AML-193 (cell line): ENCODE measurements around the gene KCNN2.

Experiments used
- DNase-seq, 2 experiments: peaks; one replicate each; lab custom pipeline; 2025; lab: John Stamatoyannopoulos, UW

KCNN2 gene

DNA sequence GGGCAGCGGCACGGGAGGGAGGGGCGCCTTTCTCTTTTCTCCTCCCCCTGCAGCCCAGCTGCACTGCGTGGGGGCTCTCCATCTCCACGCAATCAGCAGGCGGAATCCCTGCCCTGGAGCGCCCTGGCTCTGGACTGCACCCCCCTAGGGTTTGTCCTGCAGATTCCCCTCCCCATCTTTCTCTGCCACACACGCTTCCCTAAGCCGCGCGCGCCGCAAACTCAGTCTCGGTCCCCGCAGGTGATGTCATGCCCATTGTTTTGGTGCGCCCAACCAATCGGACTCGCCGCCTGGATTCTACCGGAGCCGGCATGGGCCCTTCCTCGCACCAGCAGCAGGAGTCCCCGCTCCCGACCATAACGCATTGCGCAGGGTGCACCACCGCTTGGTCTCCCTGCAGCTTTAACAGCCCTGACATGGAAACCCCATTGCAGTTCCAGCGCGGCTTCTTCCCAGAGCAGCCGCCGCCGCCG lies at the start of gene KCNN2:
TSS of gene KCNN2 (plus strand) at position 347 of the 473 bp plus-strand sequence. CDS start at position 417, 70 bp downstream.
- no peak for DNase-seq

DNA sequence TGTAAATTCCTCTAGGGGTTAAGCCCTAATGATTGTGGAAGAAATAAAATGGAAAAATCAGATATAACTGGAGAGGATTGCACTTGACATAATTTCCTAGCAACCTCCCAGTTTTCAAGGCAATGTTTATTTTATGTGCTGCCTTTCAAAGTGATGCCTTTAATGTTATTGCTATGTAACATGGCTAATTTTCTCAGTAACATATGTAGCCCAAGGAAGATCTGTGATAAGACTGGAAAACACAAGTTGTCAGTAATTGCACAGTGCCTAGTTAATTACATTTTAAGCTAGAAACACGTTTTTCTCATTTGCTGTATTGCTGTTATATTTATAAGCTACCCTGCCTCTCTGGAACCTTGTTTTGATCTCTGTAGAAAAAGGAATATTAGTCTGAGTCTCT lies 49.2 kb upstream of the KCNN2 start:
- no peak for DNase-seq

DNA sequence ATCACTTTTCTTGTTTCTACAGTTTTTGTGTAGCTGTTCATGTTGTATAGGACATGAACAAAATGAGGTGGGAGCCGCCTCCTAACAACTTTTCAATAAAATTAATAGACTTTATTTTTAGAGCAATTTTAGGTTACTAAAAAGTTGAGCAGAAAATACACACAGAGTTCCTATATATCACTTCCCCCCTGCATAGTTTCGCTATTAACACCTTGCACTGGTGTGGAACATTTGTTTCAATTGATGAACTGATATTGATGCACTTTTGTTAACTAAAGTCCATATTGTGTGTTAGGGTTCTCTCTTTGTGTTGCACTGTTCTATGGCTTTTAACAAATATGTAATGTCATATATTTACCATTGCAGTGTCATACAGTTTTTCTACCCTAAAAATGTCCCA lies 47.8 kb upstream of the KCNN2 start:
- DNase-seq, result no peak

DNA sequence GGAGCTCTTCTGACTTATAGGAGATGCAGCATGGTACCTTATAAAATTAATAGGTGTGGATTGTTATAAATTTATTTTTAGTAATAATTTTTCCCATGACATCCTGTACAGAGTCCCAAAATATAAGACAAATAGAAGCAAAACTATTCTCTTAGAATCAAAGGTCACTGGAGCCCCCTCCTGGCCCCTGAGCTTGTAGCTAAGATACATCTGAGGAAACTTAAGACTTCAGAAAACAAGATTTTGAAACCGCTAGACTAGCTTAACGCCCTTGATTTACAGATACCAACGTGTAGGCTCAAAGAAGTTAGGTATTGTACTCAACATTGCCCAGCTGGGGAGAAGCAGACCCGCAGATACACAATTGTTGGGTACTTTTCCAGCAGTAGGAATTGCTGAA lies 45.7 kb upstream of the KCNN2 start:
- DNase-seq, result no peak

DNA sequence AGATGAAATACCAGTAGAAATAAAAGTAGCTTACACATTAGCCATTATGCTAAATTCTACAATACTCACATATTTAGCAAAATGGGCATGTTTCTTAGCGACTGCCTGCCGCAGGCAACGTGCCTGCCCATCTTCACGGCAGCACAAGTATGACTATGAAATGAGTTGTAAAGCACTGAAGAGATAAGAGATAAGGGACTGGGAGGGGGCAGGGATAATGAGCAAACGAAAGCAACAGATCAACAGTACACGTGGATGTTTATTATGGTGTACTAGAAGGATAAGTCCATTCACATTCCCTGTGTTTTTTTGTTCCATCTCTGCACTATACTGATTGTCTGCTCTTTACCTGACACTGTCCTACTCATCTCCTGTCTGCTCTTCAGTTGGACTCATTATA lies 44.1 kb upstream of the KCNN2 start:
- DNase-seq, result no peak

DNA sequence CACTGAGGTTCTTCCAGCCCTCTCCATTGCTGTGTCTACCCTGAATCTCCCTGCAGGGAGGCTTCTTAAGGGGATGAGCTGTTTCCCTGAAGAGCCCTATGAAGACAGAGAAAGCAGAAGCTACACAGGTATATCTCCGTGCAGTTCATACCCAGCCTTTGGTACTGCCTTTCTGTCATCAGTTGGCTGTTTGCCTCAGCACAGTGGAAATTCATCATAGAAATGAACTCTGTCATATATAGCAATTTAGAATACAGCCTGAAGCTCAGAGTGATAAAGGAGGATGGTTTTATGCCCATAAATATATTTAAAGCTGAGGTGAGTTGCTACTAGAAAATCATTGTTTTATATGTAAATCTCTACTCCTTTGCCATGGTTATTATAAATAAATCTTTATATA lies 42.6 kb upstream of the KCNN2 start:
- no peak for DNase-seq

DNA sequence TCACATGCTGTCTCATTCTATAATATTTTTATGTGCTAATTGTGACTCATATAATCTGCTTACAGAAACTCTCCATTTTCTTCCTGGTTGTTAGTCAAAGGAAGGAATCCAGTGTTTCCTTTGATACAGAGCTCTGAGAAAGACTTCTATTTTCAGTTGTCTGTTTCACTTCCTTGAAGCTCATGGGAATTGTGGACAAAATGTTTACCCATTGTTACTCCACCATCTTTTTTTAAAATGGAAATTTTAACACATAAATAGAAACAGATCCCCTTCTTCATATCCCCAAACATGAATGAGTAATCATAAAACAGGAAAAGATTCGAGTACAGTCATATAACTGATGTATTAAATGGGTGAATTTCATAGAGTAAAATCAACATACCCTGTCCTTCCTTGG lies 42.0 kb upstream of the KCNN2 start:
- DNase-seq, result no peak

DNA sequence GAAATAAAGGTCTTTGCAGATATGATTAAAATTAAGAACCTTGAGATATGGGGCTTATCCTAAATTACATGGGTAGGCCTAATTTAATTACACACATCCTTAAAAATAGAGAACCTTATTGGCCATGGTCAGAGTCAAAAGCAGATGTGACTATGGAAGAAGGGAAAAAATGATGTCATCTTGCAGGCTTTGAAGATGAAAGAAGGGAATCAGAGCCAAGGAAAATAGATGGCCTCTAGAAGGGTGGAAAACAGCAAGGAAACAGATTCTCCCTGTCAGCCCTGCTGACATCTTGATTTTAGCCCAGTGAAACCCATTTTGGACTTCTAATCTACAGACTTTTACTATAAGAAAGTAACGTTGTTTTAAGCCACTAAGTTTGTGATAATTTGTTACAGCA lies 37.6 kb upstream of the KCNN2 start:
- DNase-seq, result no peak

DNA sequence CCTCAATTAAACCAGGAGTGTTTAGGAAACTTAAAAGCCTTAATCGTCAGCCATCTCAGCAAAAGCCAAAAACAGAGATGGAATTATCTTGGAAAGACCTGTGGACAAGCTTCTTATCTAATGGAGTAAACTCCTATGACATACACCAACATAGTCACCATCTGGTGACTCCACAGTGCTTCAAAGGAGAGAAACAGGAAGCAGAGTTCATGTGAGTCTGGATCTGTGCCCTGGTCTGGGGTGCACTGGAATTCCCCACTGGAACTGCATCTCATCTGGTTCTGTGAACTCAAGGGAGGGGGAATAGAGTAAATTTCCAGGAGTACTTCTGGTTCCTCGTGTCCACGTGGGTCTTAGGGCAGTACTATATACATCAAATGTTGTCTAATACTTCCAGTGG lies 36.3 kb upstream of the KCNN2 start:
- DNase-seq, result no peak

DNA sequence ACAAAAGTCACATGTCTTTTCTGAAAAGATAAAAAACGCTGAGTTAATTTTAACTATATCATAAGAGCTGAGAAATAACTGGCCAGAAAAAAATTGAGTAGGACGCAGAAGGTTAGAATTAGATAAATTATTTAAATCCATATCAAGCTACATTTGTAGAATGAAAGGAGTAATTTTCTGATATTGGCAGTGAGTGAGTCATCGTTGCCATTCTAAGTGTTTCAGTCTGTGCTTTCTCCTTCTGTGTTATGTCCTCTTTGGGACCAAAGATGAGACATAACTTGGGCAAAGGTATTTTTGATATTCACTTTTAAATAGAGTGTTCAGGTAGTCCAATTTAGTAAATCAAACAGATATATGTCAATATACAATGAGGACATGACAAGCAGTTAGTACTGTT lies 34.4 kb upstream of the KCNN2 start:
- no peak for DNase-seq

DNA sequence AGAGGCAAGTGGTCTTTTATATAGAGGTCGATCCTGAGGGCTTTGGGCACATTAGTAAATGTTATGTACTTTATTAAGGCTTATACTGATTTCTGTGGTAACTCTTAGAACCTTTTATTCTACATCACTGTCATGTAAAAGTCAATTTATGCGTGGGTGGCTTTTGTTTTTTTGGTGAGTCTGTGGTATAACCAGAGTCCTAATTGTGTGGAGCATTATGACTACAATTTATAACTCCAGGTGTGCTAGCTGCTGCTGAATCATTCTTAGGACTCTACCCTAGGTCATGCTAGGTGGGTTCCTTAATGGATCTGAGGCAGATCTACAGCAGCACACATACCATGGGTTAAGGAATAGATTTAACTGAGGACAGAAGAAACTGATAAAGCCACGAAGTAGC lies 33.9 kb upstream of the KCNN2 start:
- no peak for DNase-seq

DNA sequence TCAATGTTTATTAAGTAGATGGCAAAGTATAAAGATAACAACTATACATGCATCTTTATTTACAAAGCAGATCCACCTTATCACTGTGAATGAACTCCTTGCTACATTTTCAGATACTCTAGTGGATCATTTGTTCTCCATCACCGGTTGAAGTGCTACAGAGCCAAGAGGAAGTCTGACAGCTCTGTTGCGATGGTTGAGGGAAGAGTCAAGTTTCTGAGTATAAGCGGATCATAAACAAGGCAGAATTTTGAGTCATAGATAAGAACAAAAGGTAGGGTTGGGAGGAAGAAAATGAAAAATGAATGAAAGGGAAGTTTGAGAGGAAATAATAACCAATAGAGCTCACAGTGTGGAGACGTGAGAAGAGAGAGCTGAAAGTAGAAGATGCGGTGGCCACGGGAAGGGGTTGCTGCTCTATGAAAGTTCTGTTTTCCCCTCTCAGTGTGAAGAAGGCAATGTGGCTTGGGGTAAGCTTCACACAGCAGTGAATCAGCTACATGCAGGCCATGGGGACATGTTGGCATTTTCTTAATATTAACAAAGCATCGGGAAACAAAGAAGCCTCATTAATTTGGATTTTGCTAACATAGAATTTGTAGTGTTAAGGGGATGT lies 30.8 kb upstream of the KCNN2 start:
- DNase-seq, result no peak

DNA sequence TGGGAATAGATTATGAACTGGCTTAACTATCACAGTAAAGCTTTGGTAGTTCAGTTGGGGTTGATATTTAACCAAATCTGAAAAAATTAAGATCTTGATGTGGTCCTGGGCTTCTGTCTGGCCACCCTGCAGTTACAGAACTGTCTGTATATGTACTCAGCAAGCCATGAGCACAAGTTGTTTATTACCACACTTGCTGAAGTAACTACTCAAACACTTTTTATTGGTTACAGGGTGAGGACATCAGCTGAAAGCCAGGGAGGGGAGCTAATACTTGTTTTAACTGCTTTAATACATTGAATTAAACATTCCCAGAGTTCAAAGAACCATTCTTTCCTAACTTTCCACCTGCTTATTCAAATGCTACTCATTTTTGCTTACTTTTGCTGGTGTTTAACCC lies 29.4 kb upstream of the KCNN2 start:
- DNase-seq, result no peak

DNA sequence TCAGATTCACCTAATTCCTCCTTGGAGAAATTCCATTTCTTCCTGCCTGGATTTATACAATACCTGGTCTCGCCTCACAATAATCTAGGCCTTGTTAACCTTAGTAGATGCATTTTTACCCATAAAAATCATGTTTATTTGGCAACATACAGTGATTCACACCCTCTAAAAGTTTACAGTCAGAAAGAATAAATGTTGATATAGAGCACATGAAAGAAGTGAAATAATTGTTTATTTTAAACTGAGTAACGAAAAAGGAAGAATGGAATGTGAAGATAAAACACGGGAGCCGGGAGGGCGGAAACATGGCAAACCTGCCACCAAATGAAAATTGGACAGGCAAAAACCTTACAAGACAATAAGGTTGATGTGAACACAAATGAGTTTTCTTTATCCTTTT lies 28.9 kb upstream of the KCNN2 start:
- DNase-seq, result no peak

DNA sequence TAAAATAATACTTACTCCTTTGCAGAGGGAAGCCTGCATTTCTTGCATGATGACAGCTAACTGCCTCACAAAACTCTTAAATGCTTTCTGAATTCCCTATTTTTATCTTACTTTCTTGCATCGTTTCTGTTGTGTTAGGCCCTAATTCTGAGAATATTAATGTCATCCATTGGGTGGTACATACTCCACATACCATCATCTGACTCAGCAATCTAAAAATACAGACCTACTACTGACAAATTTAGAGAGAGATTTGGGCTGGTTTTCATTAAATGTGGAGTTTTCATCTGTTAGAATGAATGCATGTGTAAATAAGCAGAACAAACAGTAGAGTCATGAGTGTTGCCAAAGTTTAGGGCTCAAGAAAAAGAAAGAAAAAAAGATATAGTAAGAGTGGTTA lies 26.5 kb upstream of the KCNN2 start:
- no peak for DNase-seq

DNA sequence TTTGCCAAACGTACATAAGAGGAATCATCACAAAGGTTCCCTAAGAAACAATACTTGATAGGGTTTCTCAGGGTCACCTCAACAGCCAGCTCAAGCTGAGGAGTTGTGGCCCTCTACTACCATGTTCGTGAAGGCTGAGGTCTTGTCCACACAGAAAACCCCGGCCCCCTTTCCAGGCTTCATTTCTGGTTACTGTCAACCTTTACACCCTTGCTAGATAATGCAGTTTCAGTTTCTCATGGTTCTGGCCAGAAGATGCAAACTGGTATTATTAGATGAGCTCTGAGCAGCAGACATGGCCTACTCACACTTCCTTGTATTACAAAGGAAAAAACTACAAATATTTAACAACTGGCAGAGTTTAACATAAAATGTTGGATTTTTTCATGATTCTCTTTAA lies 22.8 kb upstream of the KCNN2 start:
- no peak for DNase-seq

DNA sequence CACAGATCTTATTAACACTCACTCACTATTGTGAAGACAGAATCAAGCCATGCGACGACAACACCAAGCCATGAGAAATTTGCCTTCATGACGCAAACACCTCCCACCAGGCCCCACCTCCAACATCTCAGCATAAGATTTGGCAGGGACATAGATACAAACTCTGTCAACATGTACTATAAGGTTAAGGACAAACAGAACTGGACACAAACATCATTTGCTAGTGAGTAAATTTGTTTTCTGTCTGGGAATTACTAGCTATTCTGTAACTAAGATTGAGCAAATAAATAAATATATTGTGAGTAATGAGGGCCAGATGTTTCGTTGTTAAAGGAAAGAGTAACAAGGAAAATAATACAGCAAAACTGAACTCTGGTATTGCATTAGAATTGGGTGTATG lies 15.7 kb upstream of the KCNN2 start:
- no peak for DNase-seq

DNA sequence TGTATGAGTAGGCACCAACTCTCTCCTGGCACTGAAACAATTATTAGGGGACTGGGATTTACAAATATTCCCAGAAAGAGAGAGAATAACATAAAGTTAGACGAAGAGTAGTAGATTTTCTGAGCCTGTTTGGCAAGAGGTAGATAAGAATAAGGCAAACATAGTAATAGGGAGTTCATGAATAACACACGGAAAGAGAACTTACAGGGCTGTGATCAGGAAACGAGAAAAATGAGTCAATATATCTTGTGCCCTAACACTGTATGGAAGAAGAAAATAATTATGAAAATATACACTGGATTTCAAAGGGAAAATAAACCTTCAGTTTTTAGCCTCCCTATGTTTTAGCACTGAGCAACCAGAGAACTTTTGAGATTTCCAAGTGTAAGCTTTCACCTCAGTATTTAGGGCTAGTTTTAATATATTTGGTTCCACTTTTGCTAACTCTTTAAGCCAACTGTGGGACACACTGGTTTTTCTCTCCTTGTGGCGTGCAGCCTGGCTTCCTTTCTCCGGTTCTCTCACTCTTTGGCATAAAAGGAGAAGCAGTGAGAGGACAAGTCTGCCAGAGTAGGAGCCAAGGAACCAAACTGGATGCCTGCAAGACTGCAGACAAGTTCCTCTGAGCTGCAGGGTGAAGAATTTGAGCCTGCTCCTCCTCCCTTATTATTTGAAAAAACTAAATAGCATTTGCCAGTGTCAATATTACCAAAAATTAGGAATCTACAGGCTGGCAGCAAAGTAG lies 6.6 kb upstream of the KCNN2 start:
- no peak for DNase-seq

DNA sequence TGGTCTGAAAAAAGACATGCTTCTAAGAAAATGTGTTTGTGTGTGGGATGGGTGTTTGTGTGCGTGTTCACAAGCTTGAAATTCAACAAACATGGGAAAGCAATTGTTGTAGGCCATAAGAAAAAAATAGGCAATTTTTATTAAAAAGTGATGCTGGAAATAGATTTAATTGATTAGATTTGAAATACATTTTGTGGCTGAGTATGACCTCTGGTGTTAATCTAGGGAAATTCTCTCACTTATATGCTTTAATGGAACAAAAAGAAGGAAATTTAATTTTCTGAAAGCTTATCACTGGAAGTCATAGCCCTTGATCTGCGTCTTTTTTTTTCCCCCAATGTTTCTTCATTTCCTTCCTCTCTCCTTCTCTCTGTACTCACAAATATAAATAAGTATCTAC lies 3.5 kb upstream of the KCNN2 start:
- no peak for DNase-seq

DNA sequence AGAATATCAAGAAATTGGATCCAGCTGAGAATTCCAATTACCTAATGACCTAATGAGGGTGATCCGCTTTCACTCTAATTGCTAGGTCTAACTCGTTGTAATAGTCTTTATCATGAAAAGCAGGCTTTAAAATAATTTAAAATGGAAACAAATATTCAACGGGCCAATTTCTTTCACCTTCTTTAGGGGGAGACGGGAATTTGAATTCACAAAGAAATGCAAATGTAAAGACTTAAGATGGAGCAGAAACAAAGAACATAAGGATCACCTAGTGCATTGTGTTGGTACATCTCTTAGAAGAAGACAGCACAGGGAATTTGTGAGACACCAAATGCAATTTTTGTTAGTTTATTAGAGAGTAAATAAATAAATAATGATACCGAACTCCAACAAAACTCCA lies 1.5 kb upstream of the KCNN2 start:
- no peak for DNase-seq

DNA sequence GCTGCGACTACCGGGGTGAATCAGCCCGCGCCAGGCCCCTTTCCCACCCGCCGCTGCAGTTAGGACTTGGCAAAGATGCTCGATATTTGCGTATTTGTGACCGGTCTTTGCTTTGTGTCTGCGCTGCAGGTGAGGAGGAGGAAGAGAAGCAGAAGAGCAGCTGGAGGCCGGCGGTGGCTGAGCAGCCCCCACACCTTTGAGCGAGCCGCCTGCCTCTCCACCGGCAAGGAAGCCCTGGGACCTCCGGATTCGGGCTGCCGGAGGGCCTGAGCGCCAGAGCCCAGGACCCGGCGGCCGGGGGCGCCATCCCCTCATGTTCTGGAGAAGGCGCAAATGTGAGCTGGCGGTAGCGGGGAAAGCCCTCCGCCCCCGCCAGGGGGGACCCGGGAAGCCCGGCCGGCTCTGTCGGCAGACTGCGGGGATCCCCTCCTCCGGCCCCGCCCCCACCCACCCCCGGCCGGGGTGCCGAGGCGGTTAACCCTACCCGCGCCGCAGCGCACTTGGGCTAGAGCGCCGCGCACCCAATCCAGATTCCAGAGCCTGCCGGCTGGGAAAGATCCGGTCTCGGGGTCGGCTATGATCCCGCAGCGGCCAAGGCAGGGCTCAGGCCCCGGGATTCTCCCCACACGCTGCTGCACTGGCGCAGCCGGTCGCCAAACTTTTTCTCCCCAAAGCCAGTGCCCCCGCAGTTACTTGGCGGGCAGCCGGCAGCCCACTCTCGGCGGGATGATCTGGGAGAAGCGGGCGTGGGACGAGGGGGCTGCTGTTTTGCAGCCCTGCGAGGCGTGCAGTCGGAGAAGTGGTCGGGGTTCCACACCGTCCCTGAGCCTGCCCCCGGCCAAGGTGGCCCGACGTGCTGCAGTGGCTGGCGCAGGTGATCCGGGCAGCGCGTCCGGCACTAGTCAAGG lies 800 bp upstream of the KCNN2 start:
- no peak for DNase-seq

DNA sequence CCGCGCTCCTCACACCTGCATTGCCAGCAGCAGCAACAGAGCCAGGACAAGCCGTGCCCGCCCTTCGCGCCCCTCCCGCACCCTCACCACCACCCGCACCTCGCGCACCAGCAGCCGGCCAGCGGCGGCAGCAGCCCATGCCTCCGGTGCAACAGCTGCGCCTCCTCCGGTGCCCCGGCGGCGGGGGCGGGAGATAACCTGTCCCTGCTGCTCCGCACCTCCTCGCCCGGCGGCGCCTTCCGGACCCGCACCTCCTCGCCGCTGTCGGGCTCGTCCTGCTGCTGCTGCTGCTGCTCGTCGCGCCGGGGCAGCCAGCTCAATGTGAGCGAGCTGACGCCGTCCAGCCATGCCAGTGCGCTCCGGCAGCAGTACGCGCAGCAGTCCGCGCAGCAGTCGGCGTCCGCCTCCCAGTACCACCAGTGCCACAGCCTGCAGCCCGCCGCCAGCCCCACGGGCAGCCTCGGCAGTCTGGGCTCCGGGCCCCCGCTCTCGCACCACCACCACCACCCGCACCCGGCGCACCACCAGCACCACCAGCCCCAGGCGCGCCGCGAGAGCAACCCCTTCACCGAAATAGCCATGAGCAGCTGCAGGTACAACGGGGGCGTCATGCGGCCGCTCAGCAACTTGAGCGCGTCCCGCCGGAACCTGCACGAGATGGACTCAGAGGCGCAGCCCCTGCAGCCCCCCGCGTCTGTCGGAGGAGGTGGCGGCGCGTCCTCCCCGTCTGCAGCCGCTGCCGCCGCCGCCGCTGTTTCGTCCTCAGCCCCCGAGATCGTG lies 517 bp downstream of the KCNN2 start:
- DNase-seq, result no peak
